Dedifferentiated amniotic fluid mesenchymal stem cell (primary cell): ENCODE data around the gene MAN1A1.

Experiments used
- DNase-seq: peaks from one replicate; pipeline ENCODE4 v3.0.0-alpha.2; 2016; ENCODE audit errors: extremely low spot score

Gene MAN1A1

DNA sequence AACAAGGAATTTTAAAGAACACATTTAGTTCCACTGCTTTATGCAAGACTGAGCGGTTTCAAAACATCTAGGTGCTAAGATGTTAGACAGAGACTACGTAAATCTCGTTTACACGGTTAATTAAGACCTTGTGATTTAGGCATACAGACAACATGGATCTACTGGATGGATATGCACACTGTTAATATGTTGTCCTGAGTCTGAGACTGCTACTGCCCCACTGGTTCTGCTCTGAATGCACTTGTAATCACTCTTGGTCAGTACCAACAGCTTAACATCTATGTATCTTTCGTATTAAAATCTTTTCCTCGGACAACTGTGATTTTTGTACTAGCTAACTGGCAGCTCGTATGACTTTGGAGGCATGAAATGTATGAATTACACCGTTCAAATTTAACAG, 3.1 kb downstream of the MAN1A1 start:
- DNase-seq = no peak

DNA sequence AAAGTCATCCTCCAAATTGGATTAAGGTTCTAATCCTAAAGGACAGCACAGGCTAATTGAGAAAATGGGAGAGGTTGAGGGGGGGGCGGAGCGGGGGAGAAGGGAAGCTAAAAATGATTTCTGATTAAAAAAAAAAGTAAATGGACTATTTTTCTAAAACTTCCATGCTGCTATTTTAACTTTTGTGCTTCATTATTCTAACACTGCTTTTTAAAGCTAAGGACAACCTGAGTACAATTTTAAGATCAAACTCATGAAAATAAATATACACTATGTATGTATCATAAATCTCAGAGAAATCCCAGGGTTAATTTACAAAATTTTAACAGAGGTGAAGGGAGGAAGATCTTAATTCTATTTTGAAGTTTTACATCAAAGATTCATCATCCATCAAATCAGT, 4.4 kb downstream of the MAN1A1 start:
- DNase-seq = no peak

- no peak for DNase-seq
Observed at GRCh38 chr6:119344306-119344705, 5.3 kb downstream of the MAN1A1 start.

DNA sequence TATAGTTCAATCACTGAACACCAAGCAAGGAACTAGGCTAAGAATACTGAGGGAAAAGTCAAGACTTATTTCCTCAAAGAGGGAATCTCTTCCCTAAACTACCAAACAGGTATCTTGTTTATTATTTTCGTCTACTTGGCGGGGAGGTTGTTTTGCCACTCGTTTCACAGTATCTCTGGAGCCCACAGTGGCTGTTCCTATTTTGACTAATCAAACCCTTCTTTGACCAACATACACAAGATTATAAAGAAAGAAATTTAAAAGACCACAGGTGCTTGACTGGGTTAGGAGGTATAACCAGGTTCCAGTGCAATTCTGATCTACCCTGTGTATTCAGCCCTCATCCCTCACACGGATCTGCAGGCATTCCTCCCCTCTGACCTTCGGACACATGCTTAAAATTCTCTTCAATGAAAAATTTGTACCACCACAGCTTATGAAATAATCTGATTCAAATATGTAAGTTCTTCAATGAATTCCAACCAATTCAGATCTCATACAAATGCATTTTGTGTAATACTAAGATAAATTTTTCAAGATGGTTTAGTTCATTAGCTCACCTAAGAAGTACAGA, 5.9 kb downstream of the MAN1A1 start:
- DNase-seq = no peak

GRCh38 chr6:119343167-119343566, 6.4 kb downstream of the MAN1A1 start:
- DNase-seq = no peak

DNA sequence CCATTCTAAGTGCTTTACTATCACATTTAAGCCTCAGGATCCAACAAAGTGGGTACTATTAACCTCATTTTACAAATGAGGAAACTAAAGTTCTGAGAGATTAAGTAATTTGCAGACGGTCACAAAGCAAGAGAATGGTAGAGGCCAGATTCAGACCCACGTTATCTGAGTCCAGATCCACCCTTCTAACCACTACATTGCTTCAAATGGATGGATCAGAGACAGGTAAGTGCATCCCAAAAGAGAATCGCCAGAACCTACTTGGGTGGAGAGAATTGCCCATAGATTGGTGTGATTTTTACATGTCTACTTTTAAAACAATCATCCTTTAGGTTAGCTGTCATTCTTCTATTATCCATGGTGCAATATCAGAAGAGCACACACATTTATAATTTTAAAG, 7.1 kb downstream of the MAN1A1 start:
- DNase-seq = no peak

GRCh38 chr6:119340796-119341487, 8.6 kb downstream of the MAN1A1 start:
- DNase-seq = no peak

GRCh38 chr6:119339941-119340456, 9.6 kb downstream of the MAN1A1 start:
- DNase-seq = no peak

DNA sequence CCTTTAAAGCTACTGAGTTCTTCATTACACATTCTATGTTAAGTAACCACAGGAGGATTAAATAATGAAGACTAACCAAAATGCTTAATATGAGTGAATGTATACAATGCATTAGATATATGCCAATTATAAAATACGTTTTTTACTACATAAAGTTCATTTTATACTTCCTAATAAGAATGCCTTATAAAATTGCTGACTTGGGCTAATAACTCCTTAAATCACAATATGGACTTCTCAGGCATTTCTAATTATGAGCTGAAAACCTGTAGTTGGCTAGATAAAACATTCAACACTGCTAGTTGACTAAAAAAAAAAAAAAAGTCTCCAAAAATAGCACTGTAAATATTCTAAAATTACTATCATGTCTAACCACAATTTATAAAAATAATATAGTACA, 11.8 kb downstream of the MAN1A1 start:
- DNase-seq = no peak

DNA sequence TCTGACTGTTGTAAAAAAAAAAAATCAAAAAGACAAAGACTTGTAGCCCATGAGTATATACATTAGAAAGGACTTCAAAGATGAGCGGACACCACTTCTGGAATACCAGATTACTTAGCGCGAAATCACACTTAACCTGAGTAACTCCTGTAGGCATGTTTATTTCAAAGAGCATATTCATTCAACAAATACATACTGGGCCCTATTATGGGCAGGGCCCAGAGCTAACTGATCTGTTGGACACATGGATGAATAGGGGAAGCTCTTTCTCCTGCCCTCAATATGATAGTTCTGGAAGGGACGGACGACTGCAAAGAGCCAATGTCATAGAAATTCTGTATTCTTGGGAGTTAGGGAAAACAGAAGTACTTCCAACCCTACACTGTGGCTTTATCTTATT, 12.3 kb downstream of the MAN1A1 start:
- DNase-seq = no peak

GRCh38 chr6:119334535-119335264, 14.9 kb downstream of the MAN1A1 start:
- no peak for DNase-seq

DNA sequence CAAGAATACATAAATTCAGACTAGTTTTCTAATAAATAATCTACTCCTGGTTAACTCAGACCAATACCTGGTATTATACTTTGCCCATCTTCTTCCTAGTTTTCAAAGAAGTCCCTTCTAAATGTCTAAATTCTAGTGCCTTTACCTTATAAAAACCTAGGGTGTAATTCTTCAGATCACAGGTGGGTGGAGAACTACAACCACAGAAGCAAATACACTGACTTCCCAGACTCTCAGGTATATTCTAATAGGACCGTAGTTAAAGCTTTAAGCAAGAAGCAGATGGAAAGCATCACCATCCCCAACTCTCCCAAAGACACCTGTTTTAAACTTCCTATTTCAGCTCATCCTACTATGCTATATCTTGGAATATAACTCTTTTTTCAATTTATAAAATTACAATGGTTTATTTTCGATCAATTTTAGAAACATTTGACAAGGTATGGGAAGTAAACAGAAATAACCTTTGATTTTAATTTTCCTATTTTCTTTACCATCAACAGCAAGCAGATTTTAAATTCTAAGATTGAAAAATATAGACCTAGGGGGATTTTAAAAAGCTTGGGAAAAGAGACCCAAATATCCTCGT, 15.8 kb downstream of the MAN1A1 start:
- DNase-seq = no peak

DNA sequence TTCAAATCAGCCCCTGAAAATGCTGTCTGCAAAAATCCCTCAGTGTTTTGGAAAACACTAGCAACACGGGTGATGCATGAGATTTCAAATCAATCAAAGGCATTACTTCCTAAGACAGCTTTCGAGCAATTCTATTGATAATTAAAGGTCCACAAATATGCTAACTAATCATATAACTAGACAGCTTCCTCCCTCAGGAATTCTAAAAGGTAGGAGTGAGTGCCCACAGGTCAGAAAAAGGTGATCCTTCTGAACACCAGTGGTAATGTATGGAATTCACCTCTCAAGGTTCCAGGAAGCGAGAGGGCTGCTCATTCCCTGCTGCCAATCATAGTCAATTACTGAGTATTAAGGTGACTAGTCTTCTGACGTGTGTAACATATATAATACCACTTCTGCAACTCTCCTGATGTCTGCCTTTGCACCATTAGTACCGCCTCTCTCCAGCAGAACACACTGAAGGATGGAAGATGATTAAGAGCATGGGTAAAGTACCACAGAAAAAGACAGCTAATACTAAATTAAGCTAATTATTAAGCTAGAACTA, 16.4 kb downstream of the MAN1A1 start:
- no peak for DNase-seq

DNA sequence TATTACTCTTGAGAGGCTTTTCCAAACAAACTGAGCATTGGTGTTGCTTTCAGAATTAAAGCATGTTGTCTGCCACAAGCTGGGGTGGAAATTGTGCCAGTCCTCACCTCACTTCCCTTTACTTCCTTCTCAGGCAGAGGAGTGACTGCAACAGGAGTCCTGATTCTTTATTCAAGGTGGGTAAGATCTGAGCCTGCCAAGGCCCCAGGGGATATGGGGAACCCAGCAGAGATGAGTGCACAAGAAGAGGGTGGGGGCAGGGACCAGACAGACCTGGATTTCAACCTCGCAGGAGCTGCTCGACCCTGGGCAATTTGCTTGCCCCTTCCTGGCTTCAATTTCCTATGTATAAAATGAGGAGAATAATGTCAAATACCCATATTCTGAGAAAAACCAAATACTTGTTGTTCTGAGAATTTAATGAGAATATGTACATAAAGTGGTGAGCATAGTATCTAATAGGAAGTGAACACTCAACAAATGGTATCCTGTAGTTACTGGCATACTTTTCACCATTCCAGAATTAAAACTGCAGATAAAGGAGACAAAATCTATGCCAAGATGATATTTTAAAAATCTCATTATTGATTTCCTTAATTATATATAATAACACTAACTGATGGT, 17.8 kb downstream of the MAN1A1 start:
- no peak for DNase-seq

DNA sequence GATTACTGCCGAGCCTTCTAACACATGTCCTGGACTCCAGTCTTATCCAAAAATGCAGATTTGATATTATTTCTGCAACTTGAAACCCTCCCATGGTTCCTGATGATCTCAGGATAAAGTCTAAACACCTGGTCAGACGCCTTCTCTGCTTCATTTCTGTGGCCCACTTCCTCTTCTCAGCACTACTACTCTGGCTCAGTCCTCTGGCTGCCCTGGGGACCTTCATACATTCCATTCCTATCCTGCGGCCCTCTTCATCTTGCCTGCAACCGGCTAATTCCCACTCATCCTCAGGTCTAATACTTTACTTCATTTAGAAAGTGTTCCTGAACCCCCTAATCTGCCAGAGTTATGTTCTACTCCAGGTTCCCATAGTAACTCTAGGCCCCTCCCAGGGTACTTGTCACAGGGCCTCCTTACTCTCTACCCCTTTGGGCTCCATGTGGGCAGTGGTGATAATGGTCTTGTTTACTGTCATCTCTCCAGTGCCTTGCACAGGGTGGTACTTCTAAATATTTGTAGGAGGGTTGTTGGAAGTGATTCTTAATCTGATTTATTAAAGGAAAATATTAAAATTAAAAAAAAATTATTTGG, 18.9 kb downstream of the MAN1A1 start:
- DNase-seq = no peak

DNA sequence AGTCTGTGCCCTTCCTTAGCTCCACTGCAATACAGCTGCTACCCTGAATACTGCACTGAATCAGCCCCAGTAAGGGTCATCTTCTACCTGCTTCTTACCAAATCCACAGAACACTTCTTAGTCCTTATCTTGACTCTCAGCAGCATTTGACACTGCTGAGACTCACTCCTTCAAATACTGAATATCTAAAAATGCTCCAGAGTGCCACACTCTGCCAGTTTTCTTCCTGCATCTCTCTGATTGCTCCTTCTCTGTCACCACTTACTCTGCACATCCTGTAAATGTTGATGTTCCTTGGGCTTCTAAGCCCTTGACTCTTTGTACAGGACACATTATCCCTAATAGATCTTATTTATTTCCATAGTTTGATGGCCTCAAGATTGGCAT, 19.8 kb downstream of the MAN1A1 start:
- no peak for DNase-seq

- DNase-seq = no peak
Observed at GRCh38 chr6:119328892-119329793, 20.4 kb downstream of the MAN1A1 start.

DNA sequence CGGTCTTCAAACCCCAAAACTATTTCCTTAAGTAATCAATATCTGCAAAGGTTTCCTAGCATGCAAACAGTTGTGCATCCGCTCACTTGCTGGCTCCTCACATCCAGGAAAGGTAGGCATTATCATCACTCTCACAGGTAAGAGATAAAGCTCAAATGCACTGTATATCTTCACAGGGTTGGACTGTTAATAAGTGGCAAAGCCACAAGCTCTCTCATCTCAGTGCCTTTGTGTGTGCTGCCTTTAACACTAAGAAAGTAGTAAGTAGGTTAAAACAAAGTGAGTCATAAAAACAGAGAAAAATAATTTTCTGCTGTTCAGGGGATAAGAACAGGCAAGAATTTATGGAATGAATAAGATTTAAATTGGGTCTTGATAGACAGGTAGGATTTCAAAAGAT, 21.3 kb downstream of the MAN1A1 start:
- no peak for DNase-seq

- no peak for DNase-seq
Observed at GRCh38 chr6:119327810-119328209, 21.8 kb downstream of the MAN1A1 start.

DNA sequence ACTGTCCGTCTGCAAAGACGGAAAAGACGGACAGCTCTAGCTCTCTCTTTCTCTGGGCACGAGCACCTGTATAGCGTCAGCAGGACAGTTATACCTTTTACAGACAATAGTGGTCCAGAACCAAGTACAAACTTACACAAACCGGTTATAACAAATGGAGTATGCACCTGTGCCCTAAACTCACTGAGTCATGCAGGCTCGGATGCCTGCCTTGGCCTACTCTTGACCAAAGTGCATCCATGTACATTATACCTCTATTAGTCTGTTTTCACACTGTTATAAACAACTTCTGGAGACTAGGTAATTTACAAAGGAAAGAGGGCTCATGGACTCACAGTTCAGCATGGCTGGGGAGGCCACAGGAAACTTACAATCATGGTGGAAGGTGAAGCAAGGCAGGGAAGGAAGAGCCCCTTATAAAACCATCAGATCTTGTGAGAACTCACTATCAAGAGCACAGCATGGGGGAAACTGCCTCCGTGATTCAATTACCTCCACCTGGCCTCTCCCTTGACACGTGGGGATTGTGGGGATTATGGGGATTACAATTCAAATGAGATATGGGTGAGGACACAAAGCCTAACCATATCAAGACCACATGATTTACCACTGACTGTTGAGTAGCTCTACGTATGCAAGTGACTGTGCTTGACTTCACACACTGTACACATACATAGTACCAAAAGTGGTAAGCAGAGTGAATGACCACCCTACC, 23.1 kb downstream of the MAN1A1 start:
- no peak for DNase-seq
